ENCODE results near the gene ANO7.

DNA sequence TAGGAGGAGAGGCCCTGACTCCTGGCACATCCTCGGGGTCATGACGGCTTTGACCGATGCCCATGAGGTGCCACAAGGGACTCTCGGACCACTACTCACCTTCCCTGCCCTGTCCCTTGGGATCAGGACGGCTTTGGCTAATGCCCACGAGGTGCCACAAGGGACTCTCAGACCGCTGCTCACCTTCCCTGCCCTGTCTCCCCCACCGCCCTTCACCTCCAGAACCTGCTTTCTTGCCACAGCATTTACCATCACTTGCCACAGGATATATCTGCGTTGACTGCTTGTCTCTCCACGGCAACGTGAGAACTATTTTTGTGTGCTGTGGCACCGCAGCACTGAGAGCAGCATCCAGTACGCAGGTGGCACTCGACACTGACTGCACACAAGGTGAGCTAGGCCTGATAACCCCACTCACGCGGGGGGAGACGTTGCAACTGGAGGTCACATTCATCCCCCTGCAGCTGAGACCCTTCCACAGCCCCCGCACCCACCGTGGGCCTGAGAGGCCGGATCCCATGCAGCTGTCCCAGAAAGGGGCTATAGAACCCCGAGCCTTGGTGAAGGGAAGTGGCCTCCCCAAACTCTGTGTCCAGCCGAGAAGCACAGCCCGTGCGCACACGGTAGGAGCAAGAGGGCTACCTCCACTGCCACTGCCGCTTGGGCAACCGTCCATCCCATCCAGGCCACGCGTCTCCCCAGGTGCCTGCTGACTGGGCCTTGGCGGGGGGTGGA is 47.5 kb downstream of the ANO7 start:
- TF ChIP-seq, protein P1, sequence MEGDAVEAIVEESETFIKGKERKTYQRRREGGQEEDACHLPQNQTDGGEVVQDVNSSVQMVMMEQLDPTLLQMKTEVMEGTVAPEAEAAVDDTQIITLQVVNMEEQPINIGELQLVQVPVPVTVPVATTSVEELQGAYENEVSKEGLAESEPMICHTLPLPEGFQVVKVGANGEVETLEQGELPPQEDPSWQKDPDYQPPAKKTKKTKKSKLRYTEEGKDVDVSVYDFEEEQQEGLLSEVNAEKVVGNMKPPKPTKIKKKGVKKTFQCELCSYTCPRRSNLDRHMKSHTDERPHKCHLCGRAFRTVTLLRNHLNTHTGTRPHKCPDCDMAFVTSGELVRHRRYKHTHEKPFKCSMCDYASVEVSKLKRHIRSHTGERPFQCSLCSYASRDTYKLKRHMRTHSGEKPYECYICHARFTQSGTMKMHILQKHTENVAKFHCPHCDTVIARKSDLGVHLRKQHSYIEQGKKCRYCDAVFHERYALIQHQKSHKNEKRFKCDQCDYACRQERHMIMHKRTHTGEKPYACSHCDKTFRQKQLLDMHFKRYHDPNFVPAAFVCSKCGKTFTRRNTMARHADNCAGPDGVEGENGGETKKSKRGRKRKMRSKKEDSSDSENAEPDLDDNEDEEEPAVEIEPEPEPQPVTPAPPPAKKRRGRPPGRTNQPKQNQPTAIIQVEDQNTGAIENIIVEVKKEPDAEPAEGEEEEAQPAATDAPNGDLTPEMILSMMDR (IDR thresholded peaks at IDR 0.05), result no peak
- no peak for TF ChIP-seq POLR2A (IDR thresholded peaks at IDR 0.05; ENCODE audit: low read depth)

Measured in esophagus muscularis mucosa (tissue), 3 donors.